Right atrium auricular region (tissue), 2 donors: ENCODE results near the gene RASD1. TPM values are rescaled to one million over a fixed set of nuclear protein-coding genes. Genes with fewer than 3 reads are reported as not detected.
A peak's percentile ranks its signal among the peaks of the same experiment; 100 is the strongest.

Experiments used
- DNase-seq: peaks from one replicate; pipeline ENCODE4 v3.0.0-alpha.2; 2019; ENCODE audit warnings: low spot score
- H3K27ac ChIP-seq, 2 donors: fragments of 200-600 bp; sonication (generic); 1 replicate in 1 of 2; 2 replicates in 1 of 2; pipeline ENCODE4 v1.5.1; 2016 to 2019
- H3K27me3 ChIP-seq, 2 donors: fragments of 200-600 bp; sonication (generic); one replicate each; pipeline versions ENCODE4 v1.5.1 to v1.6.0; 2017 to 2019
- H3K36me3 ChIP-seq: fragments of 200-600 bp; sonication (generic); one replicate; pipeline ENCODE4 v1.5.1; 2016
- H3K4me1 ChIP-seq, 2 donors: fragments of 200-600 bp; sonication (generic); one replicate each; pipeline versions ENCODE4 v1.5.1 to v1.6.0; 2017 to 2019
- H3K4me3 ChIP-seq, 2 donors: fragments of 200-600 bp; sonication (generic); 1 replicate in 1 of 2; 2 replicates in 1 of 2; pipeline ENCODE4 v1.5.1; 2017 to 2019; ENCODE audit warnings: mild to moderate bottlenecking in 1 of 2, moderate library complexity in 1 of 2
- H3K9me3 ChIP-seq, 2 donors: fragments of 200-600 bp; sonication (generic); one replicate each; pipeline ENCODE4 v1.5.1; 2019
- total RNA-seq, 2 donors: library from RNA; depleted of rRNA; stranded (reverse); fragments of >200 nt; gene quantifications; one replicate each; pipeline ENCODE4 v1.1.0, GENCODE V29; 2016
- TF ChIP-seq, protein P1 (sequence below), 2 donors: fragments of 200-600 bp; sonication (generic); IDR thresholded peaks; one replicate each; pipeline ENCODE4 v1.5.1; 2019; ENCODE audit warnings: antibody characterized with exemption in 2 of 2

Gene RASD1
- total RNA-seq, 2 donors from 2014 or later = 37.9 to 131 TPM

DNA sequence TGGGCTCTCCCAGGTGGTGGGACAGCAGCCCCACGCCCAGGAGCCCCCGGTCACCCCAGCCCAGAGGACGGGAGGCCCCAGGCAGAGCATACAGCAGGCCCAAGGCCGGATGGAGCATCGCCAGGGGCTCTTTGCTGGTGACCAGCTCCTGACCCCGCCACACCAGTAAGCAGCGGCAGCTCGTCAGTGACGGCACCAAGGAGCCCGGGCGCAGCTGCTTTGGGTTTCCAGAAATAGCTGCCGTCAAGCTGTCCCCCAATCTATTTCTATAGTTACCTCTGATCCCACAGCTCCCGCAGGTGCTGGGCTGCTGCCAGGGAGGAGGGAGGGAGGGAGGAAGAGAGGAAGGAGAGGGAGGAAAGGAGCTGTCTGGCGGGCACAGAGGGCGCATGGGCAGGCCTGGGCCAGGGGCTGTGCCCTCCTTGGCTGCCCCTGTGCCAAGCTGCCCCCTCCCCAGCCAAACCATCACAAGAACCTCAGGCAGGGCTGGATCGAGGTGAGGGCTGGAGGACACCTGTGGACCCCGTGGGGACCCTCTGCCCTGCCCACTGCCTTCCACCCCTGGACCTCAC lies 10.8 kb upstream of the RASD1 start:
- no peak overlapping the region for H3K4me3 ChIP-seq
- TF ChIP-seq, protein P1, sequence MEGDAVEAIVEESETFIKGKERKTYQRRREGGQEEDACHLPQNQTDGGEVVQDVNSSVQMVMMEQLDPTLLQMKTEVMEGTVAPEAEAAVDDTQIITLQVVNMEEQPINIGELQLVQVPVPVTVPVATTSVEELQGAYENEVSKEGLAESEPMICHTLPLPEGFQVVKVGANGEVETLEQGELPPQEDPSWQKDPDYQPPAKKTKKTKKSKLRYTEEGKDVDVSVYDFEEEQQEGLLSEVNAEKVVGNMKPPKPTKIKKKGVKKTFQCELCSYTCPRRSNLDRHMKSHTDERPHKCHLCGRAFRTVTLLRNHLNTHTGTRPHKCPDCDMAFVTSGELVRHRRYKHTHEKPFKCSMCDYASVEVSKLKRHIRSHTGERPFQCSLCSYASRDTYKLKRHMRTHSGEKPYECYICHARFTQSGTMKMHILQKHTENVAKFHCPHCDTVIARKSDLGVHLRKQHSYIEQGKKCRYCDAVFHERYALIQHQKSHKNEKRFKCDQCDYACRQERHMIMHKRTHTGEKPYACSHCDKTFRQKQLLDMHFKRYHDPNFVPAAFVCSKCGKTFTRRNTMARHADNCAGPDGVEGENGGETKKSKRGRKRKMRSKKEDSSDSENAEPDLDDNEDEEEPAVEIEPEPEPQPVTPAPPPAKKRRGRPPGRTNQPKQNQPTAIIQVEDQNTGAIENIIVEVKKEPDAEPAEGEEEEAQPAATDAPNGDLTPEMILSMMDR (IDR thresholded peaks at IDR 0.05) = no peak
- no peaks in the 10 kb centered on the region for H3K27me3 ChIP-seq
- peak overlapping the region; percentile 84 to 86 for H3K27ac ChIP-seq
- peaks cover 0 to 19% of the 10 kb centered on the region in 2 donors for H3K4me1 ChIP-seq
- no peak for DNase-seq
- no peaks in the 10 kb centered on the region for H3K9me3 ChIP-seq
- H3K36me3 ChIP-seq = no peaks in the 10 kb centered on the region

DNA sequence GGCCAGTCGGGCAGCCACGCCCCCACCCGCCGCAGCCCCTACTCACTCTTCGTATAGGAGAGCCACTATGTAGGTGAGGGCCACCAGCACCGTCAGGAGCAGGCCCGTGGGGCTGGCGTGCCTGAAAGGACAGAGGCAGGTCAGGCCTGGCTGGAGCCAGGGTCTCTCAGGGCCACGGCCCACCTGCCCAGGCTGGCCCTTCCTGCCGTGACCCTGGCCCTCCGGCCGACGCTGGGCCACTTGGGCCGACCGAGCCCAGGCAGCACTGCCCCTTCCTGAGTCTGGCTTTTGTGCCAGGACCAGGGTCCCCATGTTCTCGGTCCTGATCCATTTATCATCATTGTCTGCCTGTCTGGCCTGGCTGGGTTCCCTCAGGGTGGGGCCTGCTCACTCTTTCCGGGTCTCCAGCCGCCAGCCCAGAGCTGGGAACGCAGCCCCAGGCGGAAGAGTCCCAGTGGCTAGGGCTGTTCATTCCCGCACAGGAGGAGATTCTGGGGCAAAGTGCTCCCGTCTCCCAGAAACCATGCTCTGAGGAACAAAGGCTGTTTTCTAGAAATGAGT lies 10.1 kb upstream of the RASD1 start:
- H3K27me3 ChIP-seq = no peaks in the 10 kb centered on the region
- H3K4me1 ChIP-seq = peaks cover 0 to 19% of the 10 kb centered on the region in 2 donors
- H3K9me3 ChIP-seq = no peaks in the 10 kb centered on the region
- DNase-seq = no peak
- no peak overlapping the region for H3K4me3 ChIP-seq
- TF ChIP-seq, protein P1 (IDR thresholded peaks at IDR 0.05) = no peak
- no peaks in the 10 kb centered on the region for H3K36me3 ChIP-seq
- H3K27ac ChIP-seq = peak overlapping the region; percentile 84 to 86

DNA sequence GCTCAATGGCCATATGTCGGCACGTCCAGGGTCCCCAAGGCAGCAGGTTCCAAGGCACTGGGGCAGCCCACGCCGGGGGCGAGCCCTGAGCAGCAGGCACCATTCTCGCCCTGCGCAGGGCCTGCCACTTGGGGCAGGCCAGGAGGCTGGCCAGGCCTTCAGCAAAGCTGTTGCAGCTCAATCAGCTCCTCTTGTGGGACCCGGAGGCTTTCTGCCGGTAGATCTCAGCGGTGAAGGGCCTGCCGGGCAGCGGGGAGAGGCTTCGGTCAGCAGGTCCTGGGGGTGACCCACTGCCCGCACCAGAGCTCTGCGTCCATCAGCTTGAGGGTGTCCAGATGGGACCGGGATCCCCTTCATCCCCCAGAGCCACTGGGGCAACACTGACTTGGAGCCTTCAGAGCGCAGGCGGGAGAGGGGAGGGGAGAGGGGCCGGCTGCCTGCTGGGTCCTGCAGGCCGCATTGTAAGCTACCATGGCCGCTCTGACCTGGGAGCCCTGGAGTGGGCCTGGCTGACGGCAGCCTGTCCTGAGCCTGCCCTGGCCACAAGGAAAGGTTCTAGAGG lies 9.5 kb upstream of the RASD1 start:
- TF ChIP-seq, protein P1 (IDR thresholded peaks at IDR 0.05) = no peak
- Histone ChIP-seq H3K9me3 (no peaks in the 10 kb centered on the region), H3K36me3 (no peaks in the 10 kb centered on the region), H3K4me3 (no peak overlapping the region), H3K27ac (peak overlapping the region; percentile 84 to 86), H3K4me1 (peaks cover 0 to 19% of the 10 kb centered on the region in 2 donors), H3K27me3 (no peaks in the 10 kb centered on the region)
- DNase-seq = no peak

DNA sequence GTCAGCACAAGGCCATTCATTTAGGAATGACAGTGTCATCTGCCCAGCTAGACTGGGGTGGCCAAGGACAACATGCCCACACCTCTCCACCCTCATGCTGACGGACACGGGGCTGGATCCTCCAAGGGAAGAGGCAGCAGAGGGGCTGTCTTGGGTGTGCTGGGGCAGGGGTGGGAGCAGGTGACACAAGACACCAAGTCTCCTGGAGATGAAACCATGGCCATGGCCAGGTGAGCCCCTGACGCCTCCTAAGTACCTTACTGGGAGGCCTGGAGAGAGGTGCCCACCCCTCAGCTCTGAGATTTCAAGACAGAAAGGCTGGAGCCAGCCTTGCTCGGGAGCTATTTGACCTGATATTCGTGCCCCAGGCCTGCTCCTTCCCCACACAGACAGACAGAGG lies 9.0 kb upstream of the RASD1 start:
- Histone ChIP-seq H3K4me1 (peaks cover 0 to 19% of the 10 kb centered on the region in 2 donors), H3K27me3 (no peaks in the 10 kb centered on the region), H3K36me3 (no peaks in the 10 kb centered on the region), H3K4me3 (no peak overlapping the region), H3K9me3 (no peaks in the 10 kb centered on the region), H3K27ac (peak overlapping the region in 1 of 2 donors; percentile 84)
- no peak for DNase-seq
- TF ChIP-seq, protein P1 (IDR thresholded peaks at IDR 0.05) = no peak

DNA sequence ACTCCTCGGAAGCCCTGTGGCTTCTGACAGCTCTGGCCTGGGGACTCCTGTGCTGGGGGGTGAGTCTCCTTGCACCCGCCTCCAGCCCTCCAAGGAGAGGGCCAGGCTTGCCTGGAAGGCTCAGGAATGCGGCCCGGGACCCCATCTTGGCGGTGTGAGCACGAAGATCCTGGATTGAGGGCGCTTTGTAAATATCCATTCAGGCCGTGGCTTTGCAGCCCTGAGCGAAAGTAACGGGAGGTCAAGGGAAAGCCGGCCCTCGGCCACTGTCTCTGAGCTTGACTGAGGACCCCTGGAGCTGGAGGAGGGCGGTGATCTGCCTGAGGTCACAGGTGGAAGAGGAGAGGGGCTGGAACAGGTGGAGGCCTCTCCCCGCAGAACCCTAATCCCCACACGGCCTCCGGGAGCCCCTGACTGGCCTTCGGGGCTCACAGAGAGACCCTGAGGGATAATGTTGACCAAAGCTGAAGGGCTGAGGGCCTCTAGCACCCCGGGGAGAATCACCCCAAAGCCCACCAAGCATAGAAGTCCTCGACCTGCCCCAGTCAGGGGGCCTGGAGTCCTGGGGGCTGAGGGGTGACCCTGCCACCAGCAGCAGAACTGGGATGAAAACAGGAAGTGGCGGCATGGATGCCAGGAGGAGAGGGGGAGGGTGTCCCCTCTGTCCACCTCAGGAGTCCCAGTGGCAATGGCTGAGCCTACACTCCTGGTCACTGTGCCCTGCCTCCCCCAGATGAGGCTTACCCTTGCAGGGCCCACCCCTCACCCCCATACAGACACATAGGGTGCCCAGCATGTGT lies 8.3 kb upstream of the RASD1 start:
- no peak for DNase-seq
- TF ChIP-seq, protein P1 (IDR thresholded peaks at IDR 0.05) = no peak
- Histone ChIP-seq H3K4me3 (no peak overlapping the region), H3K9me3 (no peaks in the 10 kb centered on the region), H3K4me1 (peaks cover 0 to 19% of the 10 kb centered on the region in 2 donors), H3K36me3 (no peaks in the 10 kb centered on the region), H3K27me3 (no peaks in the 10 kb centered on the region), H3K27ac (peak overlapping the region in 1 of 2 donors; percentile 84)
